ENCODE results near the gene NPY1R.

GRCh38 chr4:163372029-163372428 is 39.6 kb upstream of the NPY1R start:
- TF ChIP-seq CTCF (conservative IDR thresholded peaks at IDR 0.05; ENCODE audit: low read length) (no peak), EZH2phosphoT487 (IDR thresholded peaks at IDR 0.05; ENCODE audit: borderline replicate concordance) (no peak)
